ENCODE data around the gene STYX. TPM values are rescaled to one million over a fixed set of nuclear protein-coding genes. Genes with fewer than 3 reads are reported as not detected.

Gene STYX
- total RNA-seq, 1 experiment from 2014 or later, result 20.6 TPM

DNA sequence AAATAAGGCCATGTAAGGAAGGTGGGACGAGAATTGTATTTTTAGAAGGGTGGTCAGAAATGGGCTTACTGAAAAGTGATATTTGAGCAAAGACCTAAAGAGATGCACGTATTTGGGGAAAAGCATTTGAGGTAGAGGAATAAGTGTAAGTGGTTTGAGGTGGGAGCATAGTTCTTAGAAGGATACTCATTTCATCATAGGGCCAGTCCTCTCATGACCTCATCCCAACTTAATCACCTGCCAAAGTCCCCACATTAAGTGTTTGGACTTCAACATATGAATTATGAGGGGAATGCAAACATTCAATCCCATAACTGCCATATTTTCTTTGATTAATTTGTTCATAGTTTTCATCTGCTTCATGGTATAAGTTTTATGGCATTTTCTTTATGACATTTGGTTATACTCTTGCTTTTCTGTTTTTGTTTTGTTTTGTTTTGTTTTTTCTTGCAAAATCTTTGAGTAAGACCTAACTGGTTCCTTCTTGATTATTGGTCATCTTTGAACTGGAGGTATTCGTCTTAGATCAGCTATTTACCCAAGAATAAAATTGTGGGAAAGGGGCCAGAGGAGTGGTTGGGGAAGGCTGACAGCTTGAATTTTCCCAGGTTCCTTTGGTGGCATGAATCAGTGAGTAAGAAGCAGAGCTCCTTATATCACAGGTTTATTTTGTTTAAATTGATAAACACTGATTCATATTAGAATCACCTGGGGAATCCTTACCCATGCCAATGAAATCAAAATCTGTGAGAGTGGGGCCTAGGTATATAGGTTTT is 37.3 kb downstream of the STYX start:
- CTCF ChIA-PET, result no interaction called here
- TF ChIP-seq SIN3A (IDR thresholded peaks at IDR 0.05; ENCODE audit: borderline replicate concordance, insufficient read depth, low read depth, low read length) (no peak), POLR2AphosphoS5 (IDR thresholded peaks at IDR 0.05; ENCODE audit: low read depth, low read length) (no peak)
- in situ Hi-C loops (cut with HindIII; ENCODE audit: low pct_unique_long_range_greater_than_20kb, low sequenced_read_pairs), result no loop called here
- H3K9me3 ChIP-seq (ENCODE audit: control insufficient read depth, insufficient read depth, low read depth, low read length), result no peaks in the 10 kb centered on the region
- BruUV-seq (replicated peaks), result no TSS peak
- peaks cover 3% of the 10 kb centered on the region; the same call in 1 of the 2 replicates for H3K36me3 ChIP-seq (ENCODE audit: control insufficient read depth, insufficient read depth, low read length)
- DNase-seq (ENCODE audit: low read depth, low spot score) (no peak), ATAC-seq (no peak)
- H3K4me1 ChIP-seq (ENCODE audit: control insufficient read depth, insufficient read depth, low read length), result no peaks in the 10 kb centered on the region
- intact Hi-C loops (cut with micrococcal nuclease; ENCODE audit: unreplicated experiment), result no loop called here
- H3K27me3 ChIP-seq (ENCODE audit: control insufficient read depth, insufficient read depth, low read length), result no peaks in the 10 kb centered on the region
- H3K27ac ChIP-seq (ENCODE audit: low read length), result no peak overlapping the region
- no peak overlapping the region for H3K4me3 ChIP-seq (ENCODE audit: low read depth in 2 of 2, low read length in 2 of 2)
- POLR2A ChIA-PET, result no interaction called here

DNA sequence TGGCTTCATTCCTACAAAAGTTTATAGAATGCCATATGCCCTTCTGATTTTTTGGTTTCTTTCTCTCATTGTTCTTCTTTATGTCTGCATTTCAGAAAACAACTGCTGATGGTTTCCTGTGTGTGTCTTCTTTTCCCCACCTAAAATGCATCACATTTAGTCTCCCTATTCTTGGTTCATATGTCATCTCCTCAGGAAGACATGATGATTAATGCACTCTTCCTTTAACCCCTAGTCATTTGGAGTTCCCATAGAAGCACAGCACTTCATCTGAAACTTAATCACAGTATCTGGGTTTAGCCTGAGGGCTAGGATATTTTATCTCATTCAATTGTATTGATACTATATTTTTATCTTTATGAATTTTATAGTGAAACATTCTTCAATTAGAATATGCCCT is 39.9 kb downstream of the STYX start:
- Histone ChIP-seq H3K27me3 (ENCODE audit: control insufficient read depth, insufficient read depth, low read length) (no peaks in the 10 kb centered on the region), H3K4me1 (ENCODE audit: control insufficient read depth, insufficient read depth, low read length) (no peaks in the 10 kb centered on the region), H3K27ac (ENCODE audit: low read length) (no peak overlapping the region), H3K4me3 (ENCODE audit: low read depth in 2 of 2, low read length in 2 of 2) (no peak overlapping the region), H3K36me3 (ENCODE audit: control insufficient read depth, insufficient read depth, low read length) (peaks cover 9% of the 10 kb centered on the region), H3K9me3 (ENCODE audit: control insufficient read depth, insufficient read depth, low read depth, low read length) (no peaks in the 10 kb centered on the region)
- no peak for TF ChIP-seq POLR2AphosphoS5 (IDR thresholded peaks at IDR 0.05; ENCODE audit: low read depth, low read length)
- TF ChIP-seq, protein P1, sequence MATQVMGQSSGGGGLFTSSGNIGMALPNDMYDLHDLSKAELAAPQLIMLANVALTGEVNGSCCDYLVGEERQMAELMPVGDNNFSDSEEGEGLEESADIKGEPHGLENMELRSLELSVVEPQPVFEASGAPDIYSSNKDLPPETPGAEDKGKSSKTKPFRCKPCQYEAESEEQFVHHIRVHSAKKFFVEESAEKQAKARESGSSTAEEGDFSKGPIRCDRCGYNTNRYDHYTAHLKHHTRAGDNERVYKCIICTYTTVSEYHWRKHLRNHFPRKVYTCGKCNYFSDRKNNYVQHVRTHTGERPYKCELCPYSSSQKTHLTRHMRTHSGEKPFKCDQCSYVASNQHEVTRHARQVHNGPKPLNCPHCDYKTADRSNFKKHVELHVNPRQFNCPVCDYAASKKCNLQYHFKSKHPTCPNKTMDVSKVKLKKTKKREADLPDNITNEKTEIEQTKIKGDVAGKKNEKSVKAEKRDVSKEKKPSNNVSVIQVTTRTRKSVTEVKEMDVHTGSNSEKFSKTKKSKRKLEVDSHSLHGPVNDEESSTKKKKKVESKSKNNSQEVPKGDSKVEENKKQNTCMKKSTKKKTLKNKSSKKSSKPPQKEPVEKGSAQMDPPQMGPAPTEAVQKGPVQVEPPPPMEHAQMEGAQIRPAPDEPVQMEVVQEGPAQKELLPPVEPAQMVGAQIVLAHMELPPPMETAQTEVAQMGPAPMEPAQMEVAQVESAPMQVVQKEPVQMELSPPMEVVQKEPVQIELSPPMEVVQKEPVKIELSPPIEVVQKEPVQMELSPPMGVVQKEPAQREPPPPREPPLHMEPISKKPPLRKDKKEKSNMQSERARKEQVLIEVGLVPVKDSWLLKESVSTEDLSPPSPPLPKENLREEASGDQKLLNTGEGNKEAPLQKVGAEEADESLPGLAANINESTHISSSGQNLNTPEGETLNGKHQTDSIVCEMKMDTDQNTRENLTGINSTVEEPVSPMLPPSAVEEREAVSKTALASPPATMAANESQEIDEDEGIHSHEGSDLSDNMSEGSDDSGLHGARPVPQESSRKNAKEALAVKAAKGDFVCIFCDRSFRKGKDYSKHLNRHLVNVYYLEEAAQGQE (IDR thresholded peaks at IDR 0.05; ENCODE audit: insufficient read depth in 1 of 2, low read depth in 2 of 2, low read length in 1 of 2), result no peak
- TF ChIP-seq, protein P2, sequence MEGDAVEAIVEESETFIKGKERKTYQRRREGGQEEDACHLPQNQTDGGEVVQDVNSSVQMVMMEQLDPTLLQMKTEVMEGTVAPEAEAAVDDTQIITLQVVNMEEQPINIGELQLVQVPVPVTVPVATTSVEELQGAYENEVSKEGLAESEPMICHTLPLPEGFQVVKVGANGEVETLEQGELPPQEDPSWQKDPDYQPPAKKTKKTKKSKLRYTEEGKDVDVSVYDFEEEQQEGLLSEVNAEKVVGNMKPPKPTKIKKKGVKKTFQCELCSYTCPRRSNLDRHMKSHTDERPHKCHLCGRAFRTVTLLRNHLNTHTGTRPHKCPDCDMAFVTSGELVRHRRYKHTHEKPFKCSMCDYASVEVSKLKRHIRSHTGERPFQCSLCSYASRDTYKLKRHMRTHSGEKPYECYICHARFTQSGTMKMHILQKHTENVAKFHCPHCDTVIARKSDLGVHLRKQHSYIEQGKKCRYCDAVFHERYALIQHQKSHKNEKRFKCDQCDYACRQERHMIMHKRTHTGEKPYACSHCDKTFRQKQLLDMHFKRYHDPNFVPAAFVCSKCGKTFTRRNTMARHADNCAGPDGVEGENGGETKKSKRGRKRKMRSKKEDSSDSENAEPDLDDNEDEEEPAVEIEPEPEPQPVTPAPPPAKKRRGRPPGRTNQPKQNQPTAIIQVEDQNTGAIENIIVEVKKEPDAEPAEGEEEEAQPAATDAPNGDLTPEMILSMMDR (IDR thresholded peaks at IDR 0.05), result no peak
- TF ChIP-seq SIN3A (IDR thresholded peaks at IDR 0.05; ENCODE audit: borderline replicate concordance, insufficient read depth, low read depth, low read length), result no peak
- TF ChIP-seq TCF7L2 (IDR thresholded peaks at IDR 0.05; ENCODE audit: low read depth, low read length), result no peak
- CTCF ChIA-PET, result no interaction called here
- DNase-seq (ENCODE audit: low read depth, low spot score) (no peak), ATAC-seq (no peak)
- no TSS peak for BruUV-seq (replicated peaks)
- POLR2A ChIA-PET, result no interaction called here
- intact Hi-C loops (cut with micrococcal nuclease; ENCODE audit: unreplicated experiment), result no loop called here
- in situ Hi-C loops (cut with HindIII; ENCODE audit: low pct_unique_long_range_greater_than_20kb, low sequenced_read_pairs), result no loop called here

DNA sequence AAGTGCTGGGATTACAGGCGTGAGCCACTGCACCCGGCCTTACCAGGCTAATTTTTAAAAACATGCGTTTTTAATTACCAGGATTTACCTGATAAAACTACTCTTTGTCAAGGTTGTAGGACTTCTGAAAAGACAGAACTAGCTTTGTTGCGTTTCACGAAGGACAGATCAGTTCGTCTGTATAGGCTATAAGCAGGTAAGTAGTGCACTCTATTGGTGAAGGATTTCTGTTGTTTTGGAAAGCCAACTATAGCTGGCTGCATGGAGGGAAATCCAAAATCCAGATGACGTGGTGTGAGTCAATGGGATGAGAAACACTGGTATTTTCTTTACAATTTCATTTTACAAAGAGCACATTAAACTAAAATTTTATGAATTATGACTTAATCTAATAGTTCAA is 46.9 kb downstream of the STYX start:
- intact Hi-C loops (cut with micrococcal nuclease; ENCODE audit: unreplicated experiment) (no loop called here), in situ Hi-C loops (cut with HindIII; ENCODE audit: low pct_unique_long_range_greater_than_20kb, low sequenced_read_pairs) (no loop called here)
- no peak for ATAC-seq
- CTCF ChIA-PET, result interaction anchor here (0.5 kb wide), 1 partner anchor 45 kb away, joined by 3 read pairs; no protein-coding TSS in a partner anchor
- Histone ChIP-seq H3K9me3 (ENCODE audit: control insufficient read depth, insufficient read depth, low read depth, low read length) (no peaks in the 10 kb centered on the region), H3K36me3 (ENCODE audit: control insufficient read depth, insufficient read depth, low read length) (peaks cover 20% of the 10 kb centered on the region), H3K4me1 (ENCODE audit: control insufficient read depth, insufficient read depth, low read length) (no peaks in the 10 kb centered on the region), H3K27ac (ENCODE audit: low read length) (no peak overlapping the region), H3K27me3 (ENCODE audit: control insufficient read depth, insufficient read depth, low read length) (no peaks in the 10 kb centered on the region), H3K4me3 (ENCODE audit: low read depth in 2 of 2, low read length in 2 of 2) (no peak overlapping the region)
- DNase-seq (ENCODE audit: low read depth, low spot score), result no peak
- TF ChIP-seq POLR2AphosphoS5 (IDR thresholded peaks at IDR 0.05; ENCODE audit: low read depth, low read length), result no peak
- TF ChIP-seq, protein P2 (IDR thresholded peaks at IDR 0.05), result no peak
- no peak for TF ChIP-seq SIN3A (IDR thresholded peaks at IDR 0.05; ENCODE audit: borderline replicate concordance, insufficient read depth, low read depth, low read length)
- TF ChIP-seq TCF7L2 (IDR thresholded peaks at IDR 0.05; ENCODE audit: low read depth, low read length), result no peak
- TF ChIP-seq, protein P1 (IDR thresholded peaks at IDR 0.05; ENCODE audit: insufficient read depth in 1 of 2, low read depth in 2 of 2, low read length in 1 of 2), result no peak
- POLR2A ChIA-PET, result no interaction called here
- no TSS peak for BruUV-seq (replicated peaks)

All from Panc1 (cell line).